GM19023 (cell line): Measurements from ENCODE around the gene AGBL1.
"Not testable (repeated sequence)": the region's sequence is repeated elsewhere in the genome, so short reads cannot be mapped to it uniquely, and the experiment has no call there.

Experiments
- ATAC-seq: cut with Tn5 transposase; IDR thresholded peaks from one replicate; pipeline ENCODE4 v1.9.1; 2021; ENCODE audit warnings: mild to moderate bottlenecking, moderate library complexity; ENCODE audit not compliant: unreplicated experiment

AGBL1 gene

DNA sequence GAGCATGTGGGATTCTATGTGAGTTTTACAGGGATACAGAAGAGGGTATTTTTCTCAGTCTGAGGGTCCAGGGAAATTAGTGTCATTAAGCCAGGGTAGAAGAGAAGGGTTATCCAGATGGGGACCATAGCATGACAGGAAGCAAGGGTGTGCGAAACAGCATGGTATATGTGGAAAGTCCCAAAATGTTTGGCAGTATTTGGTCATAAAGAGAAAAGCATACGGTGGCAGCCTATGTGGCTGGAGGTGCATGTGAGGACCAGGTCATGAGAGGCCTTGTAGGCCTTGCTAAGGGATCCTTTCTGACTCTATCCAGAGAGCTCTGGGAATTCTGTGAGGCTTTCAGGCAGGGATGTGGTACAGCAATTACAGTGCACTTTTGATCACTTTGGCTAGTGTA is 411.4 kb downstream of the AGBL1 start:
- no peak for ATAC-seq

GRCh38 chr15:86493884-86494283 is 414.2 kb downstream of the AGBL1 start:
- ATAC-seq: no peak

GRCh38 chr15:86494475-86494874 is 414.8 kb downstream of the AGBL1 start:
- ATAC-seq: no peak

DNA sequence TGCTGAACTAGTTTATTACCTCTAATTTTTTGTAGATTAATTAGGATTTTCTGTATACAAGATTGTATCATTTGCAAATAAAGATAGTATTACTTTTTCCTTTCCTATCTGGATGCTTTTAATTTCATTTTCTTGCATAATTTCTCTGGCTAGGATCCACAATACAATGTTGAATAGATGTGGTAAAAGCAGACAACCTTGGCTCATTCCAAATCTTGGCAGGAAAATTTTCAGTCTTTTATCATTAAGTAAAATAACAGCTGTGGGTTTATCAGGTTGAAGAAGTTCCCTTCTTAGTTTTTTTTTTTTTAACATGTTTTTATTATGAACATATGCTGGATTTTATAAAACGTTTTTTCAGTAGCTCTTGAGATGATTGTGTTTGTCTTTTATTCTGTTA is 422.6 kb downstream of the AGBL1 start:
- no peak for ATAC-seq

DNA sequence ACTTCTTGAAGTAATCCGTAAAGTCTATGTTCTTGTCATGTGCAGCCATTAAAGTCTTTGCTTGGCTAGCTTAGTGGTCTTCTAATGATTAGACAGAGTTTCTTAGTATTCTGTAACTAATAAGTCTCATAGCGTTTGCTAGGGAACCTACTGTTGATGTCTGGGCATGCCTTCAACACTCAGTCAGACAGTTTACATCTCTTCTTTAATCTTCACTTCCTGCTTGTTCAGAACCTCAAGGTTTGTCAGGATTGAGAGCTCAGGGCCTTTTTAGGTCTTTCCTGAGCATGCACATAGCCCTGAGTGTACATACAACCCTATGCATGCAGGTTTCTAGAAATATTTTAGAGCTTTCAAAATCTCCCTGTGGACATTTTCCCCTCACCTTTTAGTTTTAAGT is 426.3 kb downstream of the AGBL1 start:
- no peak for ATAC-seq

- ATAC-seq: no peak
Measured at GRCh38 chr15:86506401-86506800, 426.7 kb downstream of the AGBL1 start.

- no peak for ATAC-seq
Measured at GRCh38 chr15:86515625-86516024, 436.0 kb downstream of the AGBL1 start.

DNA sequence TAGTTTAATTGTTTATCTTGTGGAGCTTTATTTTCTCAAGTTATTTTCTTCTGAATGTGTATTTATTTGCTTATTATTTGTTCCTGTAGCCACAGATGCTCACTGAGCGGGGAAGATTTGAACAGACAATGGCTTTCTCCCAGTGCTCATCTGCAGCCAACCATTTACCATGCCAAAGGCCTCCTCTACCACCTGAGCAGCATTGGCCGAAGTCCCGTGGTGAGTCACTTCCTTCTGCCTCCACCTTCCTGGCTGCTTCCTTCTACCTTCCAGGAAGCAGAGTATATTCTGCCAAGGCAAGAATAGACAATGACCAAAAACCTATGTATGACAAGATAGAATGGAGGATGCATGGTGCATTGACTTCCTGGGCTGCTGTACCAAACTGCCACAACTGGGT is 443.1 kb downstream of the AGBL1 start:
- ATAC-seq: no peak

GRCh38 chr15:86526938-86527690 is 447.4 kb downstream of the AGBL1 start:
- ATAC-seq: no peak

DNA sequence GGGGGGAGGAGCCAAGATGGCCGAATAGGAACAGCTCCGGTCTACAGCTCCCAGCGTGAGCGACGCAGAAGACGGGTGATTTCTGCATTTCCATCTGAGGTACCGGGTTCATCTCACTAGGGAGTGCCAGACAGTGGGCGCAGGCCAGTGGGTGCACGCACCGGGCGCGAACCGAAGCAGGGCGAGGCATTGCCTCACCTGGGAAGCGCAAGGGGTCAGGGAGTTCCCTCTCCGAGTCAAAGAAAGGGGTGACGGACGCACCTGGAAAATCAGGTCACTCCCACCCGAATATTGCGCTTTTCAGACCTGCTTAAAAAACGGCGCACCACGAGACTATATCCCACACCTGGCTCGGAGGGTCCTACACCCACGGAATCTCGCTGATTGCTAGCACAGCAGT is 448.4 kb downstream of the AGBL1 start:
- not testable (repeated sequence) for ATAC-seq

DNA sequence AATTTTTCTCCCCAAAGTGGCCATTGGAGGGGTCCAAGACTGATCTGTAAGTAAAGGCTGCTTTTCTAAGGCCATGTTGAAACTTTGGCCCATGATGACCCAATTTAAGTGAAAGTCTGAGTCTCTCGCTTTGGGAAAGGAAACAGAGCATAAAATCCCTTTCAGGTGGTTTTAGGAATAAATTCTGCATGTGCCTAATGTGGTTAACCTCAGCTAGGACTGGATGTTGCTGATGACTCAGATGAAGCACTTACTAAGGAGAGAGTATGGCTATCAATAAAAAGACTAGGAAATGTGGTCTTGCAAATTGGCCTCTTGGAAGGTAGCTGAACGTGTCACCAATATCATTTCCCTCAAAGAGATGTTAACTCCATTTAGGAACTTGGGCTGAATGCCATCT is 458.5 kb downstream of the AGBL1 start:
- ATAC-seq: no peak

DNA sequence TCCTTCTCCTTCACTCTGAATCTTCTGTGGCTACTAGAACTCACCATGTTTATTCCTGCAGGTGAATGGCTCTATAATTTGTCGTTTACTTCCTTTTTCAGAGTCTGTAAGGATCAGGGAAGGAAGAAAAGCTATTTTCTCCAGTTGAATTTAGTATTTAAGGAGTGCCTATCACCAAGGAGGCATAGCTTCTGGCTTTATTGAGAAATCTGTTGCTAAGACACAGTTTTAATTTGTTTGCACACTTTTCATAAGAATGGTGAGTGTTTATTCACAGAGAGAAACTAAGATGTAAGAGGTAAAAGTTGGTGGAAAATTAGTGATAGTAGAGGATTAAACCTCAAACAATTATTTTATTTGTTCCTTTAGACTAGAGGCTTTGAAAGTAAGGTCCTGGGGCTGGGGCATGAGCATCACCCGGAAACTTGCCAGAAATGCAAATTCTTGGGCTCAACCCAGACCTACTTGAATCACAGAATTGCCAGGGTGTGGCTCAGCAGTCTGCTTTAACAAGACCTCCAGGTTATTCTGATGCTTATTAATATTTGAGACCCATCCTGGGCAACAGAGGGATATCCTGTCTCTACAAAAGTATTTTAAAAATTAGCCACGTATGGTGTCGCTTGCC is 461.3 kb downstream of the AGBL1 start:
- ATAC-seq: no peak

DNA sequence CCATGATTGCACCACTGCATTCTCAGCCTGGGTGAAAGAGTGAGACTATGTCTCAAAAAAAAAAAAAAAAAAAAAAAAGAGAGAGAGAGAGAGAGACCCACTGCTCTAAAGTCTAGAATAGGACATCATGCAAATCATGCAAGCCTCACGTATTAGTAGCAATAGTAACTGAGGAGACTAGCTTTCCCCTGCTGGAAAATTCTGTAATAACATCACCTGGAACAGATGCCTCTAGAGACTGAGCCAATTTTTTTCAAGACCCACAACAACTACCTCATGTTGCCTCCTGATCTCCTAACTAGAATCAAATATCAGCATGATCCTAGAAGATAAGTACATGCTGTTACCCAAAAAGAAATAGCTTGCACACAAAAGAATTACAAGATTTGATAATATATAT is 461.9 kb downstream of the AGBL1 start:
- no peak for ATAC-seq

DNA sequence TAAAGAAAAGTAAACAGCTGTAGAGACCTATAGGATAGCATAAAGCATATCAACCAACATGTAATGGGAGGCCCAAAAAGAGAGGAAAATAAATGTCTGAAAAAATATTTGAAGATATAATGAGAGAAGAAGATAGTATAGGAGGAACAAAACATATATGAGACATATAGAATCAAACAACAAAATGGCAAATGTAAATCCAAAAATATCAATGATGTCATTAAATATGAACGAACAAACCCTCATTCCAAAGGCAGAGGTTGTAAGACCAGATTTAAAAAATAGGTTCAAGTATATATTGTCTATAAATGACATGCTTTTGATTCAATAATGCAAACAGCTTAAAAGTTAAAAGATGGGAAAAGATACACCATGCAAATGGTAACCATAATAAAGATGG is 470.4 kb downstream of the AGBL1 start:
- no peak for ATAC-seq

- ATAC-seq: no peak
Measured at GRCh38 chr15:86553108-86553507, 473.4 kb downstream of the AGBL1 start.

DNA sequence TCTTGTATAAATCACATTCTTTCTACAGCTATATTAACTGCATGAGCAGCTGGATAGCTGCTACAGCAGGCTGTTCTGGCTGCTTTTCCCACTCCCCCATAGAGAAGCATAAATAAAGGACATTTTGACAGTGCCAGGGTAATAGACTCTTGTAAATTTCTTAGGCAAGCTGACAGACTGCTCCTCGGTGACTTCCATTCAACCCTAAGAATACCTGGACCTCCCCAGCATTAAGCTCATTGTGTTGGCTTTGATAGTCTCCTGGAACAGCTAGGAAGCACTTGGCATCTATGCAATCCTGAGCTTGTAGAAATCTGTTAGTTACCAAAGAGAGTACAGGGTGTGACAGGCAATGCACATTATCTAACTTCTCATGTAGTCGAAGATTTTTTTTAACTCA is 475.4 kb downstream of the AGBL1 start:
- ATAC-seq: no peak

DNA sequence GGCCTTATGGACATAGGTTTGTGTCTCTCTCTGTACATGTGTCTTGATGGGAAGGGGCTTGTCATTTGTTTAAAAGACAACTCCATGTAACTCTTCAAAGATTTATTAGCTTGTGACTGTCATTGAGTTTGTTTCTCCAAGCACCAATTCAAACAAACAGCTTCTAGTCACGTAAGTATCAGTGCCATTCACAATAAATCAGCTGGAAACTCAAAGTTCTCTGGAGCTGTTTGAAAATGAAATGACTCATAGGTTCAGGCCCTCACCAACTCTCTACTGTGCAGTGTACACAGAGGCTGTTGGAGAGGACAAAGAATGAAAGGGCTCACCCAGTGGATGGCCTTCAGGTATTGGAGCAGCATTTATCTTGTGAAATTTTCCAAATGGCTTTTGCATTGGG is 476.3 kb downstream of the AGBL1 start:
- no peak for ATAC-seq

DNA sequence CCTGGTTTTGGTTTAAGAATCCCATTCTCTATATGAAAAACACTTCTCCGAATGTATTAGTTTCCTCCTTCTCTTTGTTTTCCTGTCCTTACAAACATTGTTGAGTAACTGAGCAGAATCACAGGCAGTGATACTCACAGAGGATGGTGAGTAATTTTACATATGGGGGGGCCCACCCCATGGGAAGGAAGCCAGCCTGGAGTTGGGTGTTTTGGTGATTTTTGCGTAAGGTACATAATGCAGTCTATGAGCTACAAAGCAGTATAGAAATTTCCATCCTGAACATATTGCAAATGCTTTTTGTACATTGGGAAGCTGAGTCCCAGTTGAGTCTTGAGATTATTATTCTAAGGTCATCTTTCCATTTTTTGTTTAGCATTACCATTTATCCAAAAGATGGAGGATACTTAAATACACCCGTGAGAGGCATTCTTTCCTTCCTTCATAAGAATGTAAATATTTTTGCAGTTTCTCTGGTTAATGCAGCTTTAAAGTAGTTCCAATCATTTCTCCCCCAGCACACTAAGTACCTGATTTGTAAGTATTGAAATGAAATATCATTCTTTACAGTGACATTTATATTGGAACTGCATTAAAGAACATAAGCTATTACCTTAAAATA is 476.8 kb downstream of the AGBL1 start:
- no peak for ATAC-seq

- ATAC-seq: no peak
Measured at GRCh38 chr15:86557018-86557550, 477.4 kb downstream of the AGBL1 start.

DNA sequence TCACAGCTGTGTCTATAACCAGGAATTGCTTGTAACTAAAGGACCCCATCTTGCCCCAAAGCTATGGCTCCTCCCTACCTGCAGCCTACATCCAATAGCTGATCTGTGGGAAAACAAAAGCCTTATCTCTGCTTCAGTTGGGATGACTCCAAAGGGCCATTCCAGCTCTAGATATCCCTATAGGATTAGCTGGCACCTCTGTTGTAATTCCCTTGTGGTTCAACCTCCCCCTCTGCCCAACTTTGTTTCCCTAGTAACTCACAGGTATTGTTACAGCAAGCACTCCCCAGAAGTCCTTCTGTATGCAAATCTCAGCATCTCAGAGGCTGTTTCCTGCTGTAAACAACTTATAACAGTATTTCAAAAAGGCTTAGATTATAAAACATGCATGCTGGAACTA is 478.6 kb downstream of the AGBL1 start:
- ATAC-seq: no peak

- ATAC-seq: no peak
Measured at GRCh38 chr15:86558686-86559085, 479.0 kb downstream of the AGBL1 start.

GRCh38 chr15:86568378-86568777 is 488.7 kb downstream of the AGBL1 start:
- ATAC-seq: no peak
